Heart left ventricle (tissue), 16 donors: ENCODE results near the gene FNBP1. TPM values are rescaled to one million over a fixed set of nuclear protein-coding genes. Genes with fewer than 3 reads are reported as not detected.
A peak's percentile ranks its signal among the peaks of the same experiment; 100 is the strongest.

Experiments used
- ATAC-seq, 4 donors: fragments of 200-7000 bp; cut with Tn5 transposase; one replicate each; pipeline ENCODE4 v1.9.1; 2020 to 2022; ENCODE audit warnings: moderate library complexity in 4 of 4, mild to moderate bottlenecking in 3 of 4, moderate number of reproducible peaks in 1 of 4
- DNase-seq, 5 donors: peaks; one replicate each; pipeline ENCODE4 v3.0.0-alpha.2; 2020
- H3K27ac ChIP-seq, 12 donors: fragments of 200-600 bp; sonication (generic) in 4 of 12; one replicate each; pipeline versions ENCODE4 v1.5.0 to v1.8.0; 2016 to 2022; ENCODE audit warnings: mild to moderate bottlenecking in 2 of 12
- H3K27me3 ChIP-seq, 9 donors: fragments of 200-600 bp; sonication (generic) in 2 of 9; one replicate each; pipeline versions ENCODE4 v1.5.1 to v1.8.0; 2016 to 2022; ENCODE audit warnings: mild to moderate bottlenecking in 3 of 9
- H3K36me3 ChIP-seq, 9 donors: fragments of 200-600 bp; sonication (generic) in 2 of 9; one replicate each; pipeline versions ENCODE4 v1.5.0 to v1.8.0; 2018 to 2022; ENCODE audit warnings: mild to moderate bottlenecking in 2 of 9
- H3K4me1 ChIP-seq, 12 donors: fragments of 200-600 bp; sonication (generic) in 4 of 12; one replicate each; pipeline versions ENCODE4 v1.5.0 to v1.8.0; 2016 to 2022; ENCODE audit warnings: mild to moderate bottlenecking in 3 of 12
- H3K4me3 ChIP-seq, 12 donors: fragments of 200-600 bp; sonication (generic) in 4 of 12; one replicate each; pipeline versions ENCODE4 v1.5.0 to v1.8.0; 2017 to 2022; ENCODE audit warnings: mild to moderate bottlenecking in 9 of 12, moderate library complexity in 4 of 12
- H3K9me3 ChIP-seq, 12 donors: fragments of 200-600 bp; sonication (generic) in 4 of 12; one replicate each; pipeline versions ENCODE4 v1.5.0 to v1.8.0; 2016 to 2022; ENCODE audit warnings: mild to moderate bottlenecking in 1 of 12
- POLR2A ChIP-seq, 2 donors: fragments of 450-650 bp; IDR thresholded peaks; one replicate each; pipeline ENCODE4 v1.6.1; 2017; ENCODE audit warnings: antibody characterized with exemption in 2 of 2, mild to moderate bottlenecking in 2 of 2, moderate library complexity in 2 of 2
- WGBS, 4 donors: extraction: QIAGEN DNeasy Blood & Tissue Kit in 2 of 4; methylation state at CpG; one replicate each; pipeline versions ENCODE4 v1.1.5 to v1.1.7; 2013 to 2018; 5-methylcytosine and 5-hydroxymethylcytosine counted together
- intact Hi-C, 10 donors: fragments of 100-400 bp; cut with DNase I; formaldehyde crosslinking; loops; one replicate each; pipeline versions ENCODE4 v1.11.1 to v1.14.2; 2022
- polyA plus RNA-seq, 2 donors: library from polyadenylated mRNA; stranded (reverse); fragments of 200-250 nt; gene quantifications; one replicate each; pipeline ENCODE4 v1.2.3, GENCODE V29; 2013
- total RNA-seq, 9 donors: library from RNA; depleted of rRNA in 2 of 9; stranded (reverse); fragments of >200 nt in 2 of 9; fragmentation: NEBNext Ultra II Directional in 3 of 9; extraction: Animal tissue kit (Norgen Biotek cat#: 25700) in 3 of 9; gene quantifications; one replicate each; pipeline versions ENCODE4 v1.1.0 to v1.2.4, GENCODE V29; 2016 to 2023
- TF ChIP-seq, protein P1 (sequence below), 12 donors: fragments of 200-600 bp; sonication (generic) in 4 of 12; IDR thresholded peaks; one replicate each; pipeline versions ENCODE4 v1.5.0 to v1.8.0; 2018 to 2022; ENCODE audit warnings: antibody characterized with exemption in 12 of 12, mild to moderate bottlenecking in 5 of 12
- donor health status: ischemic (EF 13 %, LVEDD 7.1; RV severe dilation, severe dysfunction).
- donor health status: healthy with polysubstance abuse.
- donor health status: DM: no; HTN: yes; CAD: no.
- donor health status: DM: no; HTN: no; CAD: no.
- donor health status: ischemic (EF 25% LVEDD 6.9; RV normal size, moderate dysfunction).
- donor health status: ischemic (EF 25% LVEDD 5.7; RV mildly dilated, moderate dysfunction).
- donor health status: healthy.
- donor health status: DM: yes; HTN: yes; CAD: no.
- donor health status: ischemic (EF 35%, LVEDD 5.7; RV mildly dilated, moderate dysfunction).
- donor health status: nonischemic (EF 11% LVEDD 7.7; RV severe dilation, severe dysfunction).
- donor health status: DM: yes; HTN: yes; CAD: no.
- donor health status: PGD.
- donor health status: ischemic (EF 29% LVEDD 5.4; RV normal size, mild dysfunction).
- donor health status: nonischemic (EF 23%, LVEDD 6.1; RV moderate dilation, normal function).

The FNBP1 gene
- total and polyA plus RNA-seq, 11 donors = 6.9 to 47.3 (median 24.1) TPM

DNA sequence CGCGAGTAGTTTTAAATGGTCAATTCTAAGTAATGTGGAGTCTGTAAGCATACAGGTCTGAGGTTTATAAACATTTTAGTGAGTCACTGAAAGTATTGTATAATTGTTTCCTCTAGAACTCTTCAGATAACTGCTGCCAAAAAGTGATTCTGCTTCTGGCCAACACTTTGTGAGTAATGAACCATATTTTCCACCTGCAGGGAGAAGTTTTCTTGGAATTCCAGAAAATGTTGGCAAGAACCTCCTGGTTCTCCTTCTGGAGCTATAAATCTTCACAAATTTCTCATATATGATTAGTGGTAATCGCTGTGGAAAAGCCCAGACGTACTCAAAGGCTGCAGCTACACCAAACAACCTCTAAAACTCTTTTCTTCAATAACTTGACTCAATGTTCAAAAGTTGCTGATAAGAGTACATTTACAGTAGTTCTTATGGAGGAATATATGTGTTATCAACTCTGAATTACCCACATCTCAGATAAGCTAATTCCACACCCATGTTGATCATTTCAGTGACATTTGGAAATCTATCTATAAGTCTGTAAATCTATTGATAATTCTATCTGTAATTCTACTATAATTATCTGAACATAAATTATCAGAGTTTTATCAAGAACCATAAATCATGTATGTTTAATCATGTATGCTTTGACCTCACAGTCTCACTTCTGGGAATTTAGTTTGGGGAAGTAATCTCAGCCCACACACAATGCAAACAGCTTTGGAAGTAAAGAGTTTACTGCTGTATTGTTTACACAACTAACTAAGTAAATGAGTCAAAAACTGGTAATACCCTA lies 74.1 kb downstream of the FNBP1 start:
- no peak overlapping the region for H3K4me3 ChIP-seq
- no peaks in the 10 kb centered on the region for H3K27me3 ChIP-seq
- intact Hi-C loops = loop anchor here in 3 of 10 donors (5.0 to 10.0 kb wide), 4 partner anchors 66 to 84 kb away; partner anchors contain the start of gene FNBP1 (in 2 of the 3)
- DNase-seq (no peak), ATAC-seq (peak in 2 of 4 donors; percentile 39 to 61)
- TF ChIP-seq, protein P1, sequence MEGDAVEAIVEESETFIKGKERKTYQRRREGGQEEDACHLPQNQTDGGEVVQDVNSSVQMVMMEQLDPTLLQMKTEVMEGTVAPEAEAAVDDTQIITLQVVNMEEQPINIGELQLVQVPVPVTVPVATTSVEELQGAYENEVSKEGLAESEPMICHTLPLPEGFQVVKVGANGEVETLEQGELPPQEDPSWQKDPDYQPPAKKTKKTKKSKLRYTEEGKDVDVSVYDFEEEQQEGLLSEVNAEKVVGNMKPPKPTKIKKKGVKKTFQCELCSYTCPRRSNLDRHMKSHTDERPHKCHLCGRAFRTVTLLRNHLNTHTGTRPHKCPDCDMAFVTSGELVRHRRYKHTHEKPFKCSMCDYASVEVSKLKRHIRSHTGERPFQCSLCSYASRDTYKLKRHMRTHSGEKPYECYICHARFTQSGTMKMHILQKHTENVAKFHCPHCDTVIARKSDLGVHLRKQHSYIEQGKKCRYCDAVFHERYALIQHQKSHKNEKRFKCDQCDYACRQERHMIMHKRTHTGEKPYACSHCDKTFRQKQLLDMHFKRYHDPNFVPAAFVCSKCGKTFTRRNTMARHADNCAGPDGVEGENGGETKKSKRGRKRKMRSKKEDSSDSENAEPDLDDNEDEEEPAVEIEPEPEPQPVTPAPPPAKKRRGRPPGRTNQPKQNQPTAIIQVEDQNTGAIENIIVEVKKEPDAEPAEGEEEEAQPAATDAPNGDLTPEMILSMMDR (IDR thresholded peaks at IDR 0.05) = no peak
- TF ChIP-seq POLR2A (IDR thresholded peaks at IDR 0.05) = no peak
- H3K9me3 ChIP-seq = no peaks in the 10 kb centered on the region
- H3K36me3 ChIP-seq = peaks cover 0 to 31% (median 20%) of the 10 kb centered on the region in 9 donors
- H3K4me1 ChIP-seq = peaks cover 0 to 44% (median 17%) of the 10 kb centered on the region in 12 donors
- WGBS, 4 donors = 71 to 73% (median 72%) methylated on average over 4 of the region's 4 CpGs
- H3K27ac ChIP-seq = peak overlapping the region in 7 of 12 donors; percentile 9 to 86 (median 41)

DNA sequence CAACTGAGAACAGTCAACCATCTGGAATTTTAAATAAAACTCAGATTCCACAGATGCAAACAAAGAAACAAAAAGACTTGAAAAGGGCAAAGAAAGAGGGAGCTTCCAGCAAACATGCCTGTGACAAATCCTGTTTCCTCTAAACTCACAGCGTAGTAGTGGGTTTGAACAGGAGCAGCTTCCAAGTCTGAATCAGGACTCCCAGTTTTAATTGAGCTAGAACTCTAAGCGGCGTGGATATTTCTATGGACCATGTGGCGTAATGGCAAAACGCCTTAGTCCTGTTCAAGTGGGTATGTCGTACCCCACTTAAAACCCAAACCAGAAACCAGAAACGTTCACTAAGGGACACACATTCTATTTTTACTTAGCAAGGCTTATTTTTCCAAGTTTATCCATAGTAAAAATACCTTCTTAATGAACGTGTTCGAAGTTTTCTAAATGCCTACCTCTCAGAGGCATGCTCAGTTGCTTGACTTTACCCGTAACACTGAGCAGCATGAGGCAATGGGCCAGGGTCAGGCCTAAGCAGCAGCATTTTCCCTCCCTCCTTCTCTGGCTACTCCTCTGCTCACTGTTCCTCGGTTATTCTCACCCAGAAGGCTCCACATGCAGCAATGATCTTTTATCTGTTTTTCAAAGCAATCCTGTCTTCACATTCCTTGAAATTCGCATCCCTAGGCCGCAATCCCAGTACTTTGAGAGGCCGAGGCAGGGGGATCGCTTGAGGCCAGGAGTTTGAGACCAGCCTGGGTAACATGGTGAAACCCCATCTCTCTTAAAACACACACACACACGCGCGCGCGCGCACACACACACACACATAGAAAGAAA lies 77.9 kb downstream of the FNBP1 start:
- intact Hi-C loops = loop anchor here in 5 of 10 donors (5.0 to 10.0 kb wide), 5 partner anchors 70 to 80 kb away; partner anchors contain the start of gene FNBP1 (in 3 of the 5)

DNA sequence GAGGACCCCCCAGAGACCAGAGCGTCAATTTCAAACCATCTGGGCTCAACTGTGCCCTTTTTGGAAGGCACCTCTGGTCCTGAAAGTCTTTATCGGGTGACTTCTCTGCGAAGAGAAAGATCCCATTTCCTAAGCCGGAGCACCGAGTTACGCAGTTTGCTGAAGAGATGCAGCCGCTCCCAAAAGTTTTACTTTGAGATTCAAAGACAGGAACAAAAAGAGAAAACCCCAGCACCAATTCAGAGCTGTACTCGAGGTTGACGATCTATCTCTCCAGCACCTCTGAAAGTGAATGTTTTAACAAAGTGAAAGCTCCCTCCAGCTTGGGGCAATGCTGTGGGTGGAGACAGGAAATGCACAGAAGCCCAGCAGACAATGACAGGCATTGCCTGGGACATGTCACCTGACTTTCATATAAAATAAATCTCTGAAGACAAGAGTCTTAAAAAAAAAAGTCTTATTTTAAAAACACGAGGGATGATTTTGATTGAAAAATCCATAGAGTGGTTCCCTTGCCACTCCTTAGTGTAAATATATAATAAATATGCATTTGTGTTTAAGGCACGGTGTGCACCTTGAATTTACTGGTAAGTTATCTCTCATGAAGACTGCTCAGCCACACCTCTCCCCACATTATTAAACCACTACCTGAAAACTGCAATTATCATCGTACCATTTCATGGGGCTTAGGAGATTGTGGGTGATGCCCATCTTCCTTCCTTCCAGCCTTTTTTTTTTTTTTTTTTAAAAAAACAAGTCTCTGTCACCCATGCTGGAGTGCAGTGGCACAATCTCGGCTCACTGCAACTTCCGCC lies 79.9 kb downstream of the FNBP1 start:
- ATAC-seq = peak; percentile 64 to 90 (median 80)
- no peaks in the 10 kb centered on the region for H3K27me3 ChIP-seq
- WGBS, 4 donors = 38 to 51% (median 43%) methylated on average over 11 to 14 of the region's 14 CpGs
- H3K4me3 ChIP-seq = peak overlapping the region in 11 of 12 donors; percentile 27 to 70 (median 52)
- H3K27ac ChIP-seq = peak overlapping the region; percentile 85 to 97 (median 89)
- DNase-seq = peak in 4 of 5 donors; percentile 45 to 64 (median 58)
- TF ChIP-seq POLR2A (IDR thresholded peaks at IDR 0.05) = peak in 1 of 2 donors; percentile 48
- TF ChIP-seq, protein P1 (IDR thresholded peaks at IDR 0.05) = no peak
- peaks cover 0 to 68% (median 21%) of the 10 kb centered on the region in 12 donors for H3K4me1 ChIP-seq
- H3K9me3 ChIP-seq = no peaks in the 10 kb centered on the region
- H3K36me3 ChIP-seq = peaks cover 0 to 6% (median 3%) of the 10 kb centered on the region in 9 donors
- intact Hi-C loops = loop anchor here in 6 of 10 donors (2.0 to 10.0 kb wide), 6 partner anchors 72 to 82 kb away; partner anchors contain the start of gene FNBP1 (in 2 of the 6)

More for the DNA sequence above, 77.9 kb downstream of the FNBP1 start:
- H3K4me3 ChIP-seq = peak overlapping the region in 1 of 12 donors; percentile 0
- H3K27me3 ChIP-seq = no peaks in the 10 kb centered on the region
- TF ChIP-seq, protein P1 (IDR thresholded peaks at IDR 0.05) = no peak
- TF ChIP-seq POLR2A (IDR thresholded peaks at IDR 0.05) = no peak
- H3K27ac ChIP-seq = peak overlapping the region; percentile 0 to 97 (median 89)
- peaks cover 0 to 75% (median 30%) of the 10 kb centered on the region in 12 donors for H3K4me1 ChIP-seq
- 67 to 76% (median 74%) methylated on average over 21 of the region's 21 CpGs for WGBS, 4 donors
- DNase-seq (no peak), ATAC-seq (peak in 2 of 4 donors; percentile 43 to 49)
- no peaks in the 10 kb centered on the region for H3K9me3 ChIP-seq
- H3K36me3 ChIP-seq = peaks cover 0 to 4% (median 0%) of the 10 kb centered on the region in 9 donors
